PC-9 (cell line): Measurements from ENCODE around the gene SCART1.

Experiments used
- CTCF ChIP-seq: fragments of 200-600 bp; sonication (generic); conservative IDR thresholded peaks from 2 replicates; pipeline ENCODE4 v1.6.1; 2017; ENCODE audit warnings: mixed run types, antibody characterized with exemption, mild to moderate bottlenecking, moderate library complexity
- EZH2 ChIP-seq: fragments of 200-600 bp; sonication (generic); IDR thresholded peaks from 2 replicates; pipeline ENCODE4 v1.8.0; 2017; ENCODE audit warnings: antibody characterized with exemption, low read depth

- no peak for TF ChIP-seq EZH2
- no peak for TF ChIP-seq CTCF
Observed at GRCh38 chr10:133453516-133454203, at the start of gene SCART1.
